Ascending aorta (tissue), 2 donors: ENCODE results near the gene PSEN1. TPM values are rescaled to one million over a fixed set of nuclear protein-coding genes. Genes with fewer than 3 reads are reported as not detected.
"Not testable (repeated sequence)": the region's sequence is repeated elsewhere in the genome, so short reads cannot be mapped to it uniquely, and the experiment has no call there.

Experiments
- DNase-seq, 2 donors: peaks; one replicate each; pipeline ENCODE4 v3.0.0-alpha.2; 2019; ENCODE audit warnings: low spot score in 2 of 2
- H3K27ac ChIP-seq, 2 donors: fragments of 200-600 bp; sonication (generic); one replicate each; pipeline ENCODE4 v1.5.1; 2016 to 2017; ENCODE audit warnings: mild to moderate bottlenecking in 1 of 2
- H3K27me3 ChIP-seq: fragments of 200-600 bp; sonication (generic); one replicate; pipeline ENCODE4 v1.5.1; 2017
- H3K36me3 ChIP-seq, 2 donors: fragments of 200-600 bp; sonication (generic); one replicate each; pipeline ENCODE4 v1.5.1; 2016
- H3K4me1 ChIP-seq, 2 donors: fragments of 200-600 bp; sonication (generic); one replicate each; pipeline ENCODE4 v1.5.1; 2016 to 2017; ENCODE audit warnings: mild to moderate bottlenecking in 1 of 2
- H3K4me3 ChIP-seq, 2 donors: fragments of 200-600 bp; sonication (generic); one replicate each; pipeline ENCODE4 v1.5.1; 2016 to 2017; ENCODE audit warnings: mild to moderate bottlenecking in 1 of 2
- H3K9me3 ChIP-seq, 2 donors: fragments of 200-600 bp; sonication (generic); one replicate each; pipeline ENCODE4 v1.5.1; 2016
- CTCF ChIP-seq, 3 experiments: fragments of 200-600 bp in 2 of 3; fragments of 450-650 bp in 1 of 3; sonication (generic) in 2 of 3; IDR thresholded peaks; one replicate each; pipeline ENCODE4 v1.5.1; 2016 to 2019; ENCODE audit warnings: antibody characterized with exemption in 3 of 3, mild to moderate bottlenecking in 1 of 3, moderate library complexity in 1 of 3
- intact Hi-C: fragments of 100-400 bp; cut with DNase I; formaldehyde crosslinking; loops from one replicate; pipeline ENCODE4 v1.15.1; 2023
- total RNA-seq: library from RNA; depleted of rRNA; stranded (reverse); fragments of >200 nt; gene quantifications from one replicate; pipeline ENCODE4 v1.1.0, GENCODE V29; 2016

PSEN1 gene
- total RNA-seq, 1 donor from 2014 or later: 15.2 TPM

- DNase-seq: no peak
- no peak for TF ChIP-seq CTCF (IDR thresholded peaks at IDR 0.05)
These were observed 30.1 kb downstream of the PSEN1 start for GRCh38 chr14:73166399-73166798.

GRCh38 chr14:73167727-73168126 lies 31.4 kb downstream of the PSEN1 start:
- Histone ChIP-seq H3K36me3 (peaks cover 31 to 67% of the 10 kb centered on the region in 2 donors), H3K9me3 (no peaks in the 10 kb centered on the region), H3K4me1 (no peaks in the 10 kb centered on the region), H3K27me3 (no peaks in the 10 kb centered on the region), H3K27ac (no peak overlapping the region), H3K4me3 (no peak overlapping the region)
- no peak for TF ChIP-seq CTCF (IDR thresholded peaks at IDR 0.05)
- DNase-seq: no peak
- intact Hi-C loops: no loop called here

More at GRCh38 chr14:73166399-73166798, 30.1 kb downstream of the PSEN1 start:
- intact Hi-C loops: no loop called here
- no peaks in the 10 kb centered on the region for H3K9me3 ChIP-seq
- no peaks in the 10 kb centered on the region for H3K4me1 ChIP-seq
- H3K27me3 ChIP-seq: no peaks in the 10 kb centered on the region
- peaks cover 32 to 57% of the 10 kb centered on the region in 2 donors for H3K36me3 ChIP-seq
- no peak overlapping the region for H3K27ac ChIP-seq
- H3K4me3 ChIP-seq: no peak overlapping the region

- peaks cover 31 to 67% of the 10 kb centered on the region in 2 donors for H3K36me3 ChIP-seq
- H3K4me1 ChIP-seq: no peaks in the 10 kb centered on the region
- intact Hi-C loops: no loop called here
- H3K27me3 ChIP-seq: no peaks in the 10 kb centered on the region
- TF ChIP-seq CTCF (IDR thresholded peaks at IDR 0.05): no peak
- no peak overlapping the region for H3K4me3 ChIP-seq
- H3K9me3 ChIP-seq: no peaks in the 10 kb centered on the region
- no peak for DNase-seq
- no peak overlapping the region for H3K27ac ChIP-seq
These were observed 32.0 kb downstream of the PSEN1 start for GRCh38 chr14:73168274-73168673.

GRCh38 chr14:73168691-73169090 lies 32.4 kb downstream of the PSEN1 start:
- no peak for TF ChIP-seq CTCF (IDR thresholded peaks at IDR 0.05)
- intact Hi-C loops: no loop called here
- H3K9me3 ChIP-seq: no peaks in the 10 kb centered on the region
- DNase-seq: no peak
- H3K27me3 ChIP-seq: no peaks in the 10 kb centered on the region
- H3K4me3 ChIP-seq: no peak overlapping the region
- H3K27ac ChIP-seq: no peak overlapping the region
- peaks cover 35 to 69% of the 10 kb centered on the region in 2 donors for H3K36me3 ChIP-seq
- H3K4me1 ChIP-seq: no peaks in the 10 kb centered on the region

GRCh38 chr14:73169855-73170254 lies 33.5 kb downstream of the PSEN1 start:
- intact Hi-C loops: not testable (repeated sequence)
- H3K36me3 ChIP-seq: peaks cover 46 to 78% of the 10 kb centered on the region in 2 donors

GRCh38 chr14:73170686-73171085 lies 34.4 kb downstream of the PSEN1 start:
- no peaks in the 10 kb centered on the region for H3K4me1 ChIP-seq
- no peaks in the 10 kb centered on the region for H3K27me3 ChIP-seq
- DNase-seq: no peak
- H3K27ac ChIP-seq: no peak overlapping the region
- no peak overlapping the region for H3K4me3 ChIP-seq
- H3K9me3 ChIP-seq: no peaks in the 10 kb centered on the region
- intact Hi-C loops: no loop called here
- peaks cover 46 to 75% of the 10 kb centered on the region in 2 donors for H3K36me3 ChIP-seq
- no peak for TF ChIP-seq CTCF (IDR thresholded peaks at IDR 0.05)

More at GRCh38 chr14:73169855-73170254, 33.5 kb downstream of the PSEN1 start:
- not testable (repeated sequence) for H3K27ac ChIP-seq, H3K9me3 ChIP-seq, DNase-seq, H3K4me1 ChIP-seq, H3K4me3 ChIP-seq, H3K27me3 ChIP-seq
